GM12872 (cell line): ENCODE measurements around the gene SKOR2.

ENCODE experiments used
- TF ChIP-seq, protein P1 (sequence below): IDR thresholded peaks from 3 replicates; pipeline ENCODE4 v1.5.1; 2011; ENCODE audit warnings: low read depth, mild to moderate bottlenecking, low read length, moderate library complexity; ENCODE audit not compliant: insufficient read depth

SKOR2 gene

DNA sequence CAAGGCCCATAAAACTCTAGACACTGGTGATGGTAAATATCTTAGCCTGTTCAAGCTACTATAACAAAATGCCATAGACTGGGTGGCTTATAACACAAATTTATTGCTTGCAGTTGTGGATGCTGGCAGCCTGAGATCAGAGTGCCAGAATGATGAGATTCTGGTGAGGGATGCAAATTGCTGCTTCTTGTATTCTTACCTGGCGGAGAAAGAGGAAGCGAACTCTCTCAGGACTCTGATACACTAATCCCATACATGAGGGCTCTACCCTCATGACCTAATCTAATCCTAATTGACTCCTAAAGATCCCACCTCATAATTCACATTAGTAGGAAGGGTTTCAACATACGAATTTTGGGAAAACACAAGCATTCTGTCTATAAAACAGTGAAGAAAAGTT lies 70.7 kb downstream of the SKOR2 start:
- TF ChIP-seq, protein P1, sequence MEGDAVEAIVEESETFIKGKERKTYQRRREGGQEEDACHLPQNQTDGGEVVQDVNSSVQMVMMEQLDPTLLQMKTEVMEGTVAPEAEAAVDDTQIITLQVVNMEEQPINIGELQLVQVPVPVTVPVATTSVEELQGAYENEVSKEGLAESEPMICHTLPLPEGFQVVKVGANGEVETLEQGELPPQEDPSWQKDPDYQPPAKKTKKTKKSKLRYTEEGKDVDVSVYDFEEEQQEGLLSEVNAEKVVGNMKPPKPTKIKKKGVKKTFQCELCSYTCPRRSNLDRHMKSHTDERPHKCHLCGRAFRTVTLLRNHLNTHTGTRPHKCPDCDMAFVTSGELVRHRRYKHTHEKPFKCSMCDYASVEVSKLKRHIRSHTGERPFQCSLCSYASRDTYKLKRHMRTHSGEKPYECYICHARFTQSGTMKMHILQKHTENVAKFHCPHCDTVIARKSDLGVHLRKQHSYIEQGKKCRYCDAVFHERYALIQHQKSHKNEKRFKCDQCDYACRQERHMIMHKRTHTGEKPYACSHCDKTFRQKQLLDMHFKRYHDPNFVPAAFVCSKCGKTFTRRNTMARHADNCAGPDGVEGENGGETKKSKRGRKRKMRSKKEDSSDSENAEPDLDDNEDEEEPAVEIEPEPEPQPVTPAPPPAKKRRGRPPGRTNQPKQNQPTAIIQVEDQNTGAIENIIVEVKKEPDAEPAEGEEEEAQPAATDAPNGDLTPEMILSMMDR, result no peak

DNA sequence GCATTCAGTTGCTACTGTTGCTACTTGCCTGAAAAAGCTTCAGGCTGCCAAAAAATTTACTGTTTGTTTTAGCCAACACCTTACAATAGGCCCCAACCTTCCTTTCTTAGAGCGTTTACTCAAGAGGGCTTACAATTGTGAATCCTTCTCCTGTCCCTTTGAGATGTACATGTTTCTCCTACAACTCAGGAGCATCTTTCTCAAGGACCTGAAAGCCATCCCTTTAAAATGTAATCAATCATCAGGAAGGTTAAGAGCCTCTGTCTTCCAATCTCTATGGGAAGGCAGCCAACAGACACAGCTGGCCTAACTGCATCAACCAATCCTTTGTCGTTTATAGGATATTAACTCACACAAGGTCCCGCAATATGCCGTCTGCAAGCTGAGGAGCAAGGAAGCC lies 71.9 kb downstream of the SKOR2 start:
- TF ChIP-seq, protein P1, result no peak

GRCh38 chr18:47175898-47176575 lies 75.4 kb downstream of the SKOR2 start, which contains the start of gene IER3IP1:
IER3IP1 (minus strand) TSS chr18:47176364; CDS start chr18:47176277, 87 bp downstream.
- TF ChIP-seq, protein P1, result 0 out of 3 replicates have a peak, but pooled peaks have one; percentile 10

DNA sequence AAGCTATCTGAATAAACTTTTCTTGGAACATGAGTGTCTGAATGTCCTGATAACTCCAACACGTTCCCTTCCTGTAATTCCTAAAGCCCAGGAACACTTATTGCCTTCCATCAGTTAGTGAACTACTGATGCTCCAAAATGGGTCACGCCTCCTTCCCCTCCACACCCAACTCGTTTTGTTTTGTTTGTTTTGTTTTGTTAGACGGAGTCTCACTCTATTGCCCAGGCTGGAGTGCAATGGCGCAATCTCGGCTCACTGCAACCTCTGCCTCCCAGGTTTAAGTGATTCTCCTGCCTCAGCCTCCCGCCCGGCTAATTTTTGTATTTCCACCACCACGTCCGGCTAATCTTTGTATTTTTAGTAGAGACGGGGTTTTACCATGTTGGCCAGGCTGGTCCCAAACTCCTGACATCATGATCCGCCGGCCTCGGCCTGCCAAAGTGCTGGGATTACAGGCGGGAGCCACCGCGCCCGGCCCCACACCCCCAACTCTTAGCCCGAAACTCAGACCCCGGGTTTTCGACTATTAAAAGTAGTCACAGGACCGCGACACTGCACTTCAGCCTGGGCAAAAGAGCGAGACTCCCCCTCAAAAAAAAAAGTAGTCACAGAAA lies 76.1 kb downstream of the SKOR2 start:
- TF ChIP-seq, protein P1, result no peak

- TF ChIP-seq, protein P1, result no peak
These were observed 76.8 kb downstream of the SKOR2 start for GRCh38 chr18:47174545-47175116.

GRCh38 chr18:47172476-47172875 lies 79.0 kb downstream of the SKOR2 start:
- TF ChIP-seq, protein P1, result no peak

DNA sequence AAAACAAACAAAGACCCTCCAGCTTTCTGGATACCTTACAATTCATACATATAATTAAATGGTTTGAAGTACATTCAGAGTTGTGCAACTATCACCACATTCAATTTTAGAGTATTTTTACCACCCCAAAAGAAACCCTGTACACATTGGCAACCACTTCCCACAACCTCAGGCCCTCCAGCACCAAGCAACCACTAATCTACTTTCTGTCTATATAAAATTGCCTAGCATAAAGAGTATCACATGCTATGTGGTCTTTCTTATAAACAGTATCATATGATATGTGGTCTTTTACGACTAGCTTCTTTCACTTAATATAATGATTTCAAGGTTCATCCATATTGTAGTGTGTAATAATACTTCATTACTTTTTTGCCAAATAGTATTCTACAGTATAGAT lies 82.5 kb downstream of the SKOR2 start:
- TF ChIP-seq, protein P1, result no peak
